Lower leg skin (tissue), 4 donors: ENCODE data around the gene SPATA31C1. TPM values are rescaled to one million over a fixed set of nuclear protein-coding genes. Genes with fewer than 3 reads are reported as not detected.
"Not testable (repeated sequence)": the region's sequence is repeated elsewhere in the genome, so short reads cannot be mapped to it uniquely, and the experiment has no call there.

Source experiments
- DNase-seq, 2 donors: peaks; one replicate each; pipeline ENCODE4 v3.0.0-alpha.2; 2019; ENCODE audit warnings: low spot score in 2 of 2
- H3K4me3 ChIP-seq: fragments of 200-600 bp; sonication (generic); 2 replicates; pipeline ENCODE4 v1.5.1; 2017; ENCODE audit warnings: mild to moderate bottlenecking, low read depth; ENCODE audit not compliant: poor library complexity, severe bottlenecking
- CTCF ChIP-seq, 3 donors: fragments of 450-650 bp; IDR thresholded peaks; one replicate each; pipeline ENCODE4 v1.5.1; 2016; ENCODE audit warnings: antibody characterized with exemption in 3 of 3, mild to moderate bottlenecking in 3 of 3, moderate library complexity in 2 of 3
- POLR2A ChIP-seq, 2 donors: fragments of 450-650 bp; IDR thresholded peaks; one replicate each; pipeline ENCODE4 v1.6.1; 2016 to 2017; ENCODE audit warnings: antibody characterized with exemption in 2 of 2, mild to moderate bottlenecking in 1 of 2, moderate library complexity in 1 of 2
- WGBS, 2 donors: methylation state at CpG; one replicate each; pipeline ENCODE4 v1.1.5; 2018; 5-methylcytosine and 5-hydroxymethylcytosine counted together
- intact Hi-C: fragments of 100-400 bp; cut with DNase I; formaldehyde crosslinking; loops from one replicate; pipeline ENCODE4 v1.15.0; 2023; ENCODE audit warnings: low total_unique reads
- total RNA-seq, 4 donors: library from RNA; depleted of rRNA; stranded (reverse); fragments of >200 nt; gene quantifications; one replicate each; pipeline ENCODE4 v1.1.0, GENCODE V29; 2016

The SPATA31C1 gene
- total RNA-seq, 4 donors from 2014 or later = not detected

DNA sequence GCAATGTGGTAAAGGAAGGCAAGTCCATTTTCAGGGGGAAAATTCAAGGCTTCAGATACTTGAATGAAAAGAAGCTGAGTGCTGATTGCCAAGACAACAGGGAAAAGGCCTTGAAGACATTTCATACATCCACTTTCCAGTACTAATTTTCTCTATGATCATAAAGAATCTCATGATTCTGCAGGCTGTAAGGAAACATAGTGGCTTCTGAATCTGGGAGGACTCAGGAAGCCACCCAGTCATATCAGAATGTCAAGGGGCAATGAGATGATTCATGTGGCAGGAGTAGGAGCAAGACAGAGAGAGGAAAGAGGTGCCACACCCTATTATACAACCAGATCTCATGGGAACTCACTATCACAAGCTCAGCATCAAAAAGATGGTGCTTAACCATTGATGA, 11.4 kb downstream of the SPATA31C1 start:
- H3K4me3 ChIP-seq, intact Hi-C loops, DNase-seq: not testable (repeated sequence)

- DNase-seq, H3K4me3 ChIP-seq, intact Hi-C loops: not testable (repeated sequence)
- 78 to 87% methylated on average over 1 to 7 of the region's 7 CpGs for WGBS, 2 donors
Observed at GRCh38 chr9:87934444-87934843, 16.7 kb downstream of the SPATA31C1 start.

- H3K4me3 ChIP-seq, intact Hi-C loops: not testable (repeated sequence)
- WGBS, 2 donors = 90% methylated on average over 3 of the region's 12 CpGs; no CpG with 5 or more reads in 1 of the 2 donors
- DNase-seq = peak in 1 of 2 donors; percentile 54
Observed at GRCh38 chr9:87937352-87937751, 19.6 kb downstream of the SPATA31C1 start.

- intact Hi-C loops, H3K4me3 ChIP-seq, DNase-seq: not testable (repeated sequence)
- WGBS, 2 donors = 89% methylated on average over 9 of the region's 9 CpGs; no CpG with 5 or more reads in 1 of the 2 donors
Observed at GRCh38 chr9:87937918-87938317, 20.2 kb downstream of the SPATA31C1 start.

DNA sequence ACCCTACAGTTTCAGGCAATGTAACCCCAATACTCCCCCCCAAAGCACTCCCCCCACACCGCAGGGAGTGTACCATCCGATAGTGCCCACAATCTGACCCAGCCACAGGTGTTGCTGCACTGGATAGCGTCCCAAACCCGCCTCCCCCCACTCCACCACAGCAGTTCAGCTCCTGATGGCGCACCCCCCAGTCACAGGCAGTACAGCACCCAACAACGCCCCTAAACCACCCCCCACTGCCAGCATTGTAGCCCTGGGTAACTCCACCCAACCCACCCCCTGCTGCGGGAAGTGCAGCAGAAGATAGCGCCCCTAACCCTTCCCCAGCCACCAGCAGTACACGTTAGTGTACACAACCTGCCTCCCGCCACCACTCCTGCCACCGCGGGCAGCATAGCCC, 20.6 kb downstream of the SPATA31C1 start:
- WGBS, 2 donors = 98% methylated on average over 8 of the region's 12 CpGs; no CpG with 5 or more reads in 1 of the 2 donors
- H3K4me3 ChIP-seq, intact Hi-C loops, DNase-seq: not testable (repeated sequence)

- 87% methylated on average over 7 of the region's 8 CpGs; no CpG with 5 or more reads in 1 of the 2 donors for WGBS, 2 donors
- H3K4me3 ChIP-seq, intact Hi-C loops, DNase-seq: not testable (repeated sequence)
Observed at GRCh38 chr9:87939096-87939495, 21.3 kb downstream of the SPATA31C1 start.

DNA sequence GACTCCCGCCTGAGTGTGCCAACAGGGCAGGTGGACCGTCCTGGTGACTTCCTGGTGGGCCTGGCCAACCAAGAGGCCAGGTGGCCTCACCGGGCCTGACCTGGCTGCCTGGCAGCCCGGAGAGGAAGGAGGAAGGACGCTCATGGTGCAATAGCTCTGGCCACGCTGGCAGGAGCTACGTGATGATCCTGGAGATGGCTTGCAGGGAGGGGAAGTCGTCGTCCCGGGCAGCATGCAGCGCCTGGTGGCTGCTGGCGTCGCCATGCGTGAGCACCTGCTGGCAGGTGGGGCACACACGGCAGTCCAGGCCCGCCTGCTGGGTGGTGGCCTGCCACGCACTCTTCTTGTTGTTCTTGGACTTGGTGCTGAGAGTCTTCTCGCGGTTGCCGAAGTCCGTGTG, 26.3 kb downstream of the SPATA31C1 start:
- 72 to 88% methylated on average over 17 to 18 of the region's 21 CpGs for WGBS, 2 donors
- intact Hi-C loops = no loop called here
- no peak for TF ChIP-seq POLR2A (IDR thresholded peaks at IDR 0.05)
- TF ChIP-seq CTCF (IDR thresholded peaks at IDR 0.05) = no peak

GRCh38 chr9:87944682-87945081, 26.9 kb downstream of the SPATA31C1 start:
- no peak overlapping the region for H3K4me3 ChIP-seq
- 12 to 72% methylated on average over 11 to 21 of the region's 21 CpGs for WGBS, 2 donors
- intact Hi-C loops = no loop called here
- no peak for DNase-seq
- TF ChIP-seq CTCF (IDR thresholded peaks at IDR 0.05) (no peak), POLR2A (IDR thresholded peaks at IDR 0.05) (no peak)

More for the DNA sequence above, 26.3 kb downstream of the SPATA31C1 start:
- no peak for DNase-seq
- no peak overlapping the region for H3K4me3 ChIP-seq

GRCh38 chr9:87950296-87950695, 32.5 kb downstream of the SPATA31C1 start:
- DNase-seq = no peak
- H3K4me3 ChIP-seq = no peak overlapping the region
- 69 to 86% methylated on average over 1 of the region's 1 CpG for WGBS, 2 donors
- no peak for TF ChIP-seq POLR2A (IDR thresholded peaks at IDR 0.05)
- no peak for TF ChIP-seq CTCF (IDR thresholded peaks at IDR 0.05)
- intact Hi-C loops = no loop called here
